Endothelial cell (in vitro differentiated cells): Measurements from ENCODE around the gene HOXD8. TPM values are rescaled to one million over a fixed set of nuclear protein-coding genes. Genes with fewer than 3 reads are reported as not detected.

ENCODE experiments used
- DNase-seq: peaks from one replicate; pipeline ENCODE4 v3.0.0; 2021; ENCODE audit warnings: low spot score
- H3K27ac Mint-ChIP-seq: one replicate; pipeline ENCODE4 v1.8.0; 2021; ENCODE audit warnings: mixed read lengths, inconsistent platforms; ENCODE audit not compliant: unreplicated experiment
- H3K27me3 Mint-ChIP-seq: one replicate; pipeline ENCODE4 v1.8.0; 2021; ENCODE audit warnings: mild to moderate bottlenecking, moderate library complexity, mixed read lengths, inconsistent platforms; ENCODE audit not compliant: unreplicated experiment
- H3K36me3 Mint-ChIP-seq: one replicate; pipeline ENCODE4 v1.8.0; 2021; ENCODE audit warnings: mild to moderate bottlenecking, low read depth, mixed read lengths, inconsistent platforms; ENCODE audit not compliant: unreplicated experiment
- H3K4me1 Mint-ChIP-seq: one replicate; pipeline ENCODE4 v1.8.0; 2021; ENCODE audit warnings: mild to moderate bottlenecking, mixed read lengths, inconsistent platforms; ENCODE audit not compliant: unreplicated experiment
- H3K4me3 Mint-ChIP-seq: one replicate; pipeline ENCODE4 v1.8.0; 2021; ENCODE audit warnings: mild to moderate bottlenecking, mixed read lengths, inconsistent platforms; ENCODE audit not compliant: unreplicated experiment
- H3K9me3 Mint-ChIP-seq: one replicate; pipeline ENCODE4 v1.8.0; 2021; ENCODE audit warnings: mixed read lengths, inconsistent platforms; ENCODE audit not compliant: unreplicated experiment
- CTCF ChIP-seq: fragments of 200-600 bp; sonication (generic); IDR thresholded peaks from one replicate; pipeline ENCODE4 v1.5.0; 2021; ENCODE audit warnings: antibody characterized with exemption; ENCODE audit not compliant: unreplicated experiment
- long read RNA-seq: library from polyadenylated mRNA; unstranded; transcript quantifications from one replicate; pipeline ENCODE4 v2.0.0, GENCODE V29; 2020; ENCODE audit not compliant: unreplicated experiment
- total RNA-seq: library from RNA; stranded (reverse); fragmentation: NEBNext Ultra II Directional; extraction: Animal tissue kit (Norgen Biotek cat#: 25700); gene quantifications from one replicate; pipeline ENCODE4 v1.2.1, GENCODE V29; 2021; ENCODE audit not compliant: unreplicated experiment

HOXD8 gene
- 9.3 TPM for total RNA-seq
- long read RNA-seq, partial matches to known transcripts, result 0 of 3 reads
- long read RNA-seq, other reads (novel, unspliced or antisense), result 0 of 3 reads

GRCh38 chr2:176128982-176129796, at the start of gene HOXD8:
TSS of gene HOXD8 (plus strand) at chr2:176129705. CDS start at chr2:176130367, 662 bp downstream.
- Mint-ChIP-seq H3K27ac (peak within 1 kb of the TSS; percentile 76), H3K4me1 (peaks cover 28% of the 10 kb centered on the region)

GRCh38 chr2:176079831-176080539, 49.5 kb upstream of the HOXD8 start:
- no peaks in the 10 kb centered on the region for H3K9me3 Mint-ChIP-seq
- peak overlapping the region; percentile 87 for H3K4me3 Mint-ChIP-seq
- peaks cover 33% of the 10 kb centered on the region for H3K4me1 Mint-ChIP-seq
- no peak overlapping the region for H3K27ac Mint-ChIP-seq
- H3K36me3 Mint-ChIP-seq, result no peaks in the 10 kb centered on the region
- DNase-seq, result peak; percentile 90
- peak; percentile 99 for TF ChIP-seq CTCF
- H3K27me3 Mint-ChIP-seq, result peaks cover 42% of the 10 kb centered on the region

More at GRCh38 chr2:176128982-176129796, at the start of gene HOXD8:
- no peak for TF ChIP-seq CTCF
- H3K4me3 Mint-ChIP-seq, result peak within 1 kb of the TSS; percentile 90
- peaks cover 40% of the 10 kb centered on the region for H3K27me3 Mint-ChIP-seq
- H3K36me3 Mint-ChIP-seq, result no peaks in the 10 kb centered on the region
- peak; percentile 74 for DNase-seq
- H3K9me3 Mint-ChIP-seq, result no peaks in the 10 kb centered on the region

GRCh38 chr2:176080540-176081375, 48.7 kb upstream of the HOXD8 start:
- no peak overlapping the region for H3K4me3 Mint-ChIP-seq
- TF ChIP-seq CTCF, result no peak
- H3K27me3 Mint-ChIP-seq, result peaks cover 45% of the 10 kb centered on the region
- no peaks in the 10 kb centered on the region for H3K9me3 Mint-ChIP-seq
- H3K27ac Mint-ChIP-seq, result no peak overlapping the region
- DNase-seq, result peak; percentile 8
- H3K36me3 Mint-ChIP-seq, result no peaks in the 10 kb centered on the region
- peaks cover 32% of the 10 kb centered on the region for H3K4me1 Mint-ChIP-seq

- Mint-ChIP-seq H3K27me3 (peaks cover 45% of the 10 kb centered on the region), H3K9me3 (no peaks in the 10 kb centered on the region), H3K4me1 (peaks cover 32% of the 10 kb centered on the region), H3K27ac (no peak overlapping the region), H3K4me3 (no peak overlapping the region), H3K36me3 (no peaks in the 10 kb centered on the region)
- no peak for TF ChIP-seq CTCF
- DNase-seq, result no peak
Measured at GRCh38 chr2:176081376-176081836, 48.1 kb upstream of the HOXD8 start.
